GM21786 (cell line): ENCODE data around the gene CHURC1.
A peak's percentile ranks its signal among the peaks of the same experiment; 100 is the strongest.

Source experiments
- ATAC-seq: cut with Tn5 transposase; IDR thresholded peaks from one replicate; pipeline ENCODE4 v1.9.1; 2021; ENCODE audit not compliant: unreplicated experiment

CHURC1 gene

DNA sequence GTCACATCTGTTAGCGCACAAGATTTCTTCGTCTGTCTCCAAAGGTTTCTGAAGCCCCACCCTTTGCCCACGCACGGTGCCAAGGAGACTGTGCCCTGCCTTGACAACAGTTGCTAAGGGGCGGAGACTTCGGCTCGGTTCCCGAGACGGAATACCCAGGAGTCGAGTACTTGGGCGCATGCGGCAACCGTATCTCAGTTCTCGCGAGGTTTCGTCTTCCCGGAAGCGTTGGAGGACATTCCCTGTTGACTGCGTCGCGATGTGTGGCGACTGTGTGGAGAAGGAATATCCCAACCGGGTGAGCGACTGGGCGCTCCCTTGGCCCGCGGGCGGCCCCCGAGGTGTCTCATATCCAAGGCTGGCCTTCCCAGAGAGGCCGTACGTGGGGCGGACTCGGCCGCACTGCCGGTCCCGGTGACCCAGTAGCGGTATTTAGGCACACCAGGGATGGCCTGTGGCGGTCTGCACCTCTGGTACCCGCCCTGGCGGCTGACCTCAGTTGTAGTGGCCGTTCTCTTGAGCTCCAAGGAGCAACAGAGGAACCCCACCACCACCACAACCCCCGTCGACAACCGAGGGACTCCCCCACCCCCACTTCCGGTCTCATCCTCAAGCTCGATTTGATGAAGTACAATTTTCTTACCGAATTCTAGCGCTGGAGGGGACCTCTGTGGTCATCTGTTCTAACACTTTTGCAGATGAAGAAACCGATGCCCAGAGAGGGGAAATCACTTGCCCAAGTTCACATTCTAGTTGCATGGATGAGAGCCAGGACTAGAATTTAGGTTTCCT lies at the start of gene CHURC1:
Gene CHURC1 (plus strand): TSS at position 219 of the 792 bp plus-strand sequence. CDS start 41 bp downstream, at position 260.
- peak; percentile 97 for ATAC-seq

DNA sequence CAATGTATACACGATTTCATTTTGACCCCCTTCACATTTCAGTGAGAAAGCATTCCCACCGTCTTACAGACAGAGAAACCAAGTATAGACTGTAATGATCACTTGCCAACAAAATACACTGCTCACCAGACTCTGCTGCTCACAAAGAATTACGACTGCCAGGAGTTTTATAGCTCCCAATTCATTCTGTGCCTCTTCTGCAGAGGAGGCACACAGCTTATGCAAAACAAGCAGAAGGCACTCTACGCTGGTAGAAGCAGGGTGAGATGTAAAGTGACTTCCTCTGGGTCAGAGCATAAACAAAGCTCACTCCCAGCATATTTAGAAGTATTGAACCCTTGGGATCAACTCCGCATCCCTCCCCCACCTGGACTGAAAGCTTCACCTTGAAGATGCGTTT lies 49.1 kb upstream of the CHURC1 start:
- ATAC-seq, result no peak

DNA sequence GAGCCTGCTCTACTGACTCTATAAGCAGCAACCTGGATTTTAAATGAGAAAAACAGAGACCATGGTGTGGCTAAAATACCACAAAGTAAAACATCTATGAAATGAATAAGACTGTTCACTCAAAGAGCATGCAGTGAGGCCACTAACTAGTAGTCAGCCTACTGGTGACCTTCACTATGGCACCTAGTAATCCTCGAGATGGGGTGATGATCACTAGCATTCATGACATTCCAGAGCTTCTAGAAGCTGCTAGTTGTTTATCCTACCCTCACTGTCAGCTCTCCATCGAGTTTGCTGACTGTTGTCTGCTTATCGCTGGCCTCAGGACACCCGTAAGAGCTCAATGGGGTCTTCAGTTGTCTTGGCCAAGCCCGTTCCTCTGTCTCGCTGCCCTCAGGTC lies 48.3 kb upstream of the CHURC1 start:
- no peak for ATAC-seq

GRCh38 chr14:64867182-64867581 lies 47.1 kb upstream of the CHURC1 start:
- ATAC-seq, result no peak

DNA sequence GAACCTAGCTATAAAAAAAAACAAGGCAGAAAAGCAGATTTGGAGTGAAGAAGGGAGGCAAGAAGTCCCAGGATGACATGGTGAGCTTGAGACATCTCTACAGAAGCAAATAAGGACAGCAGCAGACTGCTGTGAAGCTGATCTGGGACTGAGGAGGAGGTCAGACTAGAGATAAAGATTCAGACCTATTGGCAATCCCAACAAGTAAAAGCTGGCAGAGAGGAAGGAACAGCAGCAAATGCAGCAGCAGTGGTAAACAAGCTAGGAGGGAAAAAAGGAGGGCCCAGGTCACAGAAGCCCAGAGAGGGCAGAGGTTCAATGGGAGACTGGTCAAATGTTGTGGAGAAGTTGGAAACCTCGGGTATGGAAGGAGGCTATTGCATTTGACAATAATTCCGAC lies 45.9 kb upstream of the CHURC1 start:
- no peak for ATAC-seq

DNA sequence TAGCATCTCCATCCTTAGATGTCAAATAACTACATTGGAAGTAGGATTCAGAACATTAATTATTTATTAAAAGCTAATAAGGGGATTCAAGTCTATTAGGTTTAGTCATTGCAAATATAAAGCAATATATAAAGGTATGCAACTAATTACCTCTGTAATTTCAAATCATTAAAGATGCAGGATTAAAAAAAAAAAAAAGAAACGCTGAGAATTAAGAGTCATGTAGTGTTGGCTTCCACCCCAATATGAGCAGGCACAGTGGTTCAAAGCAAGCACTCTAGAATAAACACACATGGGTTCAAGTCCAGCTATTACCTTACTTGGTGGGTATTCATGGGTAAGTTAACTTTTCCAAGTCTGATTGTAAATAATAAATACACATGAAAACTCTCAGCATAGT lies 45.4 kb upstream of the CHURC1 start:
- no peak for ATAC-seq

GRCh38 chr14:64870160-64870559 lies 44.1 kb upstream of the CHURC1 start:
- ATAC-seq, result no peak

- no peak for ATAC-seq
Measured at GRCh38 chr14:64871344-64871743, 42.9 kb upstream of the CHURC1 start.

DNA sequence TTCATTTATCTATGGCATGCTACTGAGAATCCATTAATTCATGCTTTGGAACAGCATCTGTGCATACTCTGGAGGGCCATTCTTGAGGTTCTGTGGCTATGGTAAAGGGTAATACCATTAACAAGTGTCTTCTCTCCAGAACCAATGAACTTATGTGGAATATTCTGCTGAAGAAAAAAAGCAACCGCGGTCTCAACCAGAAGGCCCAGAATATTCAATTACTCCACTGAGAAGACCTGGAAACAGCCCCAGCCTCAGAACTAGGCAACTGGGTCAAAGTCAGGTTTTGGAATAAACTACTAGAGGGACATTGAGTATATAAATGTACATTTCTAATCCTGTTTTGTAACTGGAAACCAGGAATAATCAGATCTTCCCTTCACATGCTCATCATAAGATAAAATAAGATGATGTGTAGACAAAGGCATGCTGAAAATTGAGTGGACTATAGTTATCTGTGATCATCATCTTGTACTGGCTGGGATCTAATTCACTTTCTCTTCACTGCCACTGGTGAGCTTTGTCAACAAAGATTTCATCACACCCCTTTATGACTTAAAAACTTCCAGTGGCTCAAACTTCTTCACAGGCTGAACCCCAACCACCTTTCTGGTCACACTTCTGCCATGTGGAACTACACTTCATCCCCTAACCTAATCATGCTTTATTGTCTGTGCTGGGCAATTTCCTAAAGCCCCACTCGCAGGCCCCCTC lies 40.6 kb upstream of the CHURC1 start:
- ATAC-seq, result no peak

- ATAC-seq, result no peak
Measured at GRCh38 chr14:64875350-64875749, 38.9 kb upstream of the CHURC1 start.

DNA sequence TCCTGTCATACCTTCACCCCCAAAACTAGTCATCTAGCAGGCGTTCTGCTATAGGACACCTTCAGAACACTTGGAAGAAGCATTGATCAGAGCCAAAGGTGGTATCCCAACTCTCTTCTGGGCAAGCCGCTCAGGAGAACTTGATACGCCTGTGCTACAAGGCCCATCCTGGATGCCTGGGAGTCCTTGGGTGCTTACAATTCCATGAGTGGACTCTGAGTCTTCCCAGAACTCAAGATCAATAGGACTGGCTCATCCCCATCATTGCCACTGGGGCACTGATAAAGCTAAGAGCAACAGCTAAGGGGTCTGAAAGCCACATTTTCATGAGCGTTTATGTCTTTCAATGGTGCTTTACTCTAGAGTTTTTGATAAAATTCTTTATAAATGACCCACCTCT lies 36.4 kb upstream of the CHURC1 start:
- ATAC-seq, result no peak

- ATAC-seq, result no peak
Measured at GRCh38 chr14:64878837-64879634, 35.2 kb upstream of the CHURC1 start.

GRCh38 chr14:64879635-64880220 lies 34.5 kb upstream of the CHURC1 start, which contains the start of gene SPTB:
Gene SPTB, minus strand, starts transcription at chr14:64879907. Its CDS starts 56,813 bp downstream, at chr14:64823094.
- no peak for ATAC-seq

GRCh38 chr14:64880221-64881121 lies 33.8 kb upstream of the CHURC1 start:
- ATAC-seq, result no peak

GRCh38 chr14:64885559-64885958 lies 28.7 kb upstream of the CHURC1 start:
- ATAC-seq, result no peak

DNA sequence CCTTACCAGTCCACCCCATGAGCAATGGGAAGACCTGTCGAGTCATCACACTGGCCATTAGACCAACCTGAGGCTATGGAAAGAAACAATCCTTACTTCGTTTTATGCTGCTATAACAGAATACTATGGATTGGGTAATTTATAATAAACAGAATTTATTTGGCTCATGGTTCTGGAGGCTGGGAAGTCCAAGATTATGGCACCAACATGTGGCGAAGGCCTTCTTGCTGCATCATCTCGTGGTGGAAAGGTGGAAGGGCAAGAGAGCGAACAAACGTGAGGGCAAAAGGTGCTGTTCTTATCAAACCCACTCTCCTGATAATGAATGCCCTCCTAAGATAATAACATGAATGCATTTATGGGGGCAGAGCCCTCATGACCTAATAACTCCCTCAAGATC lies 24.9 kb upstream of the CHURC1 start:
- ATAC-seq, result no peak

DNA sequence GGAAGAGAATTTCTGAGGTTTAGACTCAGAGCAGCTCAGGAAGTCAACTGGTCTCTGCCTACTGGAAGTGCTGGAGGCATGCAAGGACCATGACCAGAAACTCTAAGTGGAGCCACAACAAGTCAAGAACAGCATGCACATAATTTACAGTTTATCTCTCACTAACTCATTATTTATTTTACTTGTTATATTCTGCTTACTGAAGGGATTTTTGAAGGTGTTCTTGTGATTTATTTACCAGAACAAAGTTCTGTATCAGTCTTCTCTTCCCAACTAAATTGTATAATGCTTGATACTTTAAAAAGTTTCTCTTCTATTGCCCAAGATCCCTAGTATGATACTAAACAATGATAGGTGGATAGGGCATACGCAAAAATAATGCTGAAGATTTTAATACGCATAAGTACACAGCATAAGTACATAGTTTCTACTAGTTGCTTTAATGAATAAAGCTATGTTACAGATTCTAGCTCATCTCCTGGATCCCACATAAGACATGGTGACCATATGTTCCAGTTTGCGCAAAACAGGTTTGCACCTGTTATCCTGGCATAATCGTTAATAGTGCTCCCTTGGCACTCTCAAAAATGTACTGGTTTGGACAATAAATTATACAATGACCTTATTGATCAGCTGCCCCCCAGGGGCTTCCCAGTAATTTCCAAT lies 22.9 kb upstream of the CHURC1 start:
- no peak for ATAC-seq

DNA sequence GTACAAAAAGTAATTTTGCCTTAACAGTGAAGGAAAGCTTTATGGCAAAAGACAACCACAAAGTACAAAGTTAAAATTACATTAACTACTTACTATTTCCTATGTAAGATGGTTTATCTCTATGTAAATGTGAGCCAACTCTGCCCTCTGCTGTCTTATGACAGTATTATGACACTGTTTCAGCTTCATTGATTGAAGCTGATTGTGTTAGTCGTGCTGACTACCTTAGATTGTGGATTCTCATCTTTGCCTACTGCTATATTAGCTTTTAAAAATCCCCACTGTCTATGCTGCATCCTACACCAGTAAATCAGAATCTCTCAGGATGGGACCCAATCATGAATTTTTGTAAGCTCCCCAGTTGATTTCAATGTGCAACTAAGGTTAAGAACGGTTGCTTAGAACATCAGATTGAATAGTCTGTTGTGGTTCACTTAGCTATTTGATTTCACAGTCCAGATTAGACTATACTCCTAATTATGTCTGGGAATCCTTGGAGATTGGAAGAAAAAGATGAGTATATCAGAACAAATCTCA lies 22.3 kb upstream of the CHURC1 start:
- no peak for ATAC-seq

DNA sequence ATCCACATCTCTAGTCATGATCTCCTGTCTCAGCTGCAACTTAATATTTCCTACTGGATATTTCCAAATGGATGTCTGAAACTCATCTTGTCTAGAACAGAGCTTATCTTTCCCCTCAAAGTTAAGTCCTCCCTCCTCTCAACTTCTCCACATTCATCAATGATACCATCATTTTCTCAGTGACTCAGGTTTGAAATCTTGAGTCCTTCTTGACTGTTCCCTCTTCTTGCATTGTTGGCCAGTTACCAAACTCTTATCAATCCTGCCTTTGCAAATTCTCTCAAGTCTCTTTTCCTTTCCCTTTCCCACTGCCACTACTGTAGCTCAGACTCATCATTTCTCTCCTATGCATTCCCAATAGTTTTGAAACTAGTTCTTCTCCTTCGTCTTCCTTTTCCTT lies 14.3 kb upstream of the CHURC1 start:
- no peak for ATAC-seq
